Adipocyte (in vitro differentiated cells): ENCODE results near the gene ZNF532.

Source experiments
- DNase-seq: peaks from one replicate; pipeline ENCODE4 v3.0.0-alpha.2; 2015; ENCODE audit warnings: low read depth
- H3K27me3 ChIP-seq: replicated peaks from 2 replicates; pipeline ENCODE4 v1.7.0; 2013; ENCODE audit warnings: mild to moderate bottlenecking, low read length, moderate library complexity; ENCODE audit not compliant: control insufficient read depth, insufficient read depth
- H3K36me3 ChIP-seq: 2 replicates; pipeline ENCODE4 v1.7.0; 2013; ENCODE audit warnings: low read length, mild to moderate bottlenecking, moderate library complexity; ENCODE audit not compliant: control insufficient read depth, insufficient read depth, severe bottlenecking
- H3K4me1 ChIP-seq: 2 replicates; pipeline ENCODE4 v1.7.0; 2013; ENCODE audit warnings: mild to moderate bottlenecking, low read length, moderate library complexity; ENCODE audit not compliant: control insufficient read depth, insufficient read depth
- H3K4me3 ChIP-seq: 2 replicates; pipeline ENCODE4 v1.7.0; 2013; ENCODE audit warnings: mild to moderate bottlenecking, low read length, moderate library complexity
- H3K9ac ChIP-seq: 2 replicates; pipeline ENCODE4 v1.7.0; 2013; ENCODE audit warnings: mild to moderate bottlenecking, low read length, moderate library complexity
- H3K9me3 ChIP-seq: 2 replicates; pipeline ENCODE4 v1.7.0; 2013; ENCODE audit warnings: mild to moderate bottlenecking, low read length, moderate library complexity; ENCODE audit not compliant: control insufficient read depth

ZNF532 gene

GRCh38 chr18:58893388-58894099 lies 28.9 kb downstream of the ZNF532 start:
- no peaks in the 10 kb centered on the region for H3K27me3 ChIP-seq
- peaks cover 27% of the 10 kb centered on the region for H3K4me1 ChIP-seq
- H3K4me3 ChIP-seq = no peak overlapping the region
- no peak for DNase-seq
- H3K36me3 ChIP-seq = no peaks in the 10 kb centered on the region
- H3K9me3 ChIP-seq = no peaks in the 10 kb centered on the region
- no peak overlapping the region for H3K9ac ChIP-seq

- Histone ChIP-seq H3K36me3 (no peaks in the 10 kb centered on the region), H3K9me3 (no peaks in the 10 kb centered on the region), H3K4me3 (no peak overlapping the region), H3K4me1 (peaks cover 27% of the 10 kb centered on the region), H3K27me3 (no peaks in the 10 kb centered on the region), H3K9ac (no peak overlapping the region)
- no peak for DNase-seq
These were observed 30.3 kb downstream of the ZNF532 start for GRCh38 chr18:58894930-58895329.

GRCh38 chr18:58895385-58895784 lies 30.7 kb downstream of the ZNF532 start:
- Histone ChIP-seq H3K27me3 (no peaks in the 10 kb centered on the region), H3K9ac (no peak overlapping the region), H3K36me3 (no peaks in the 10 kb centered on the region), H3K4me3 (no peak overlapping the region), H3K4me1 (peaks cover 27% of the 10 kb centered on the region), H3K9me3 (no peaks in the 10 kb centered on the region)
- no peak for DNase-seq

- H3K27me3 ChIP-seq = no peaks in the 10 kb centered on the region
- peaks cover 27% of the 10 kb centered on the region for H3K4me1 ChIP-seq
- no peak overlapping the region for H3K4me3 ChIP-seq
- peaks cover 4% of the 10 kb centered on the region for H3K36me3 ChIP-seq
- H3K9ac ChIP-seq = no peak overlapping the region
- DNase-seq = no peak
- H3K9me3 ChIP-seq = no peaks in the 10 kb centered on the region
These were observed 31.6 kb downstream of the ZNF532 start for GRCh38 chr18:58896268-58896667.

GRCh38 chr18:58896734-58897508 lies 32.2 kb downstream of the ZNF532 start:
- H3K27me3 ChIP-seq = no peaks in the 10 kb centered on the region
- H3K36me3 ChIP-seq = peaks cover 11% of the 10 kb centered on the region
- peak; percentile 14 for DNase-seq
- H3K4me1 ChIP-seq = peaks cover 21% of the 10 kb centered on the region
- H3K9me3 ChIP-seq = no peaks in the 10 kb centered on the region
- no peak overlapping the region for H3K9ac ChIP-seq
- no peak overlapping the region for H3K4me3 ChIP-seq

- Histone ChIP-seq H3K27me3 (no peaks in the 10 kb centered on the region), H3K4me3 (no peak overlapping the region), H3K36me3 (peaks cover 12% of the 10 kb centered on the region), H3K9me3 (no peaks in the 10 kb centered on the region), H3K9ac (no peak overlapping the region), H3K4me1 (peaks cover 12% of the 10 kb centered on the region)
- no peak for DNase-seq
These were observed 33.5 kb downstream of the ZNF532 start for GRCh38 chr18:58898010-58898799.

GRCh38 chr18:58900015-58900649 lies 35.5 kb downstream of the ZNF532 start:
- H3K36me3 ChIP-seq = peaks cover 12% of the 10 kb centered on the region
- H3K4me1 ChIP-seq = peaks cover 6% of the 10 kb centered on the region
- no peaks in the 10 kb centered on the region for H3K27me3 ChIP-seq
- no peak overlapping the region for H3K4me3 ChIP-seq
- DNase-seq = no peak
- peak overlapping the region; percentile 10 for H3K9ac ChIP-seq
- no peaks in the 10 kb centered on the region for H3K9me3 ChIP-seq

- DNase-seq = no peak
- Histone ChIP-seq H3K36me3 (peaks cover 12% of the 10 kb centered on the region), H3K4me3 (no peak overlapping the region), H3K9ac (no peak overlapping the region), H3K4me1 (no peaks in the 10 kb centered on the region), H3K27me3 (no peaks in the 10 kb centered on the region), H3K9me3 (no peaks in the 10 kb centered on the region)
These were observed 36.5 kb downstream of the ZNF532 start for GRCh38 chr18:58901143-58901542.

GRCh38 chr18:58901783-58902182 lies 37.1 kb downstream of the ZNF532 start:
- H3K9ac ChIP-seq = no peak overlapping the region
- peaks cover 12% of the 10 kb centered on the region for H3K36me3 ChIP-seq
- no peak for DNase-seq

GRCh38 chr18:58902961-58903360 lies 38.3 kb downstream of the ZNF532 start:
- Histone ChIP-seq H3K9ac (no peak overlapping the region), H3K4me1 (no peaks in the 10 kb centered on the region), H3K36me3 (peaks cover 12% of the 10 kb centered on the region), H3K4me3 (no peak overlapping the region), H3K27me3 (no peaks in the 10 kb centered on the region), H3K9me3 (no peaks in the 10 kb centered on the region)
- no peak for DNase-seq

More at GRCh38 chr18:58901783-58902182, 37.1 kb downstream of the ZNF532 start:
- Histone ChIP-seq H3K4me3 (no peak overlapping the region), H3K27me3 (no peaks in the 10 kb centered on the region), H3K9me3 (no peaks in the 10 kb centered on the region), H3K4me1 (no peaks in the 10 kb centered on the region)

GRCh38 chr18:58903533-58903932 lies 38.9 kb downstream of the ZNF532 start:
- Histone ChIP-seq H3K4me1 (no peaks in the 10 kb centered on the region), H3K9ac (no peak overlapping the region), H3K9me3 (no peaks in the 10 kb centered on the region), H3K36me3 (peaks cover 12% of the 10 kb centered on the region), H3K27me3 (no peaks in the 10 kb centered on the region), H3K4me3 (no peak overlapping the region)
- DNase-seq = peak; percentile 48
